RCC 7860 (cell line): ENCODE results near the gene RASA2.

Source experiments
- DNase-seq: peaks from one replicate; pipeline ENCODE4 v3.0.0-alpha.2; 2015; ENCODE audit warnings: low spot score
- FAIRE-seq: peaks from 2 replicates; lab custom pipeline; 2012; peaks lifted over from hg19 to GRCh38; lab: Jason Lieb, UNC

The RASA2 gene

DNA sequence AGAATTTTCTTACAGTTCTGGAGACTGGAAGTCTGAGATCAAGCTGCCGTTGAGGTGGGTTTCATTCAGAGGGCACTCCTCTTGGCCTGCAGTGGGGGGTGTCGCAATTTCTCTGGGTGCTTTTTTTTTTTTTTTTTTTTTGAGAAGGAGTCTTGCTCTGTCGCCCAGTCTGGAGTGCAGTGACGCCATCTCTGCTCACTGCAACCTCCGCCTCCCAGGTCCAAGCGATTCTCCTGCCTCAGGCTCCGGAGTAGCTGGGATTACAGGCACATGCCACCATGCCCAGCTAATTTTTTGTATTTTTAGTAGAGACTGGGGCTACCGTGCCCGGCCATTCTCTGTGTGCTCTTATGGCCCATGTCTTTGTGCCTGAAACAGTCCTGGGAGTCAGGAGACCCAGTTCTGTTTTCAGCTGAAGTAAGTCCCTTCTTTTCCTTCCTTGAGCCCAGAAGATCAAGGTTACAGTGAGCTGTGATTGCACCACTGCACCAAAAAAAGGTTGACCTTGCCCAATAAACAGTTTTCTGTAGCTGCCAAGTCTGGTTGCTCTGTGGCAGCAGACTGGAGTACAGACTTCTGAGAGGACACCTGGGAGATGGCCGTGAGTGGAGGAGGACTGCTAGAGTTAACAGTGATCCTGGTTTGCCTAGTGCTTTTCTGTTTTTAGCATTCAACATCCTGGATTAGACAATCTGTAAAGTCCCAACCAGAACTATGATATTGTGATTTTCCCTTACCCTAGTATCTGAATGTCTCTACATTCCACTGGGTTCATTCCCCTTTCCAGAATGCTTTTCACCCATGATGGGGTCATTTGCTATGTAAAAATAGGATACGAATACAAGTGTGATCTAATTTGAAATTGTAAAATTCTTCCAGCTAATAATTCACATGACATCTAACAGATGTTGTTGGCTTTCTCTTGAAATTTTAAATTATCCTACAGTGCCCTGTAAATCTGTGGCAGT lies 174.7 kb downstream of the RASA2 start:
- no peak for FAIRE-seq

DNA sequence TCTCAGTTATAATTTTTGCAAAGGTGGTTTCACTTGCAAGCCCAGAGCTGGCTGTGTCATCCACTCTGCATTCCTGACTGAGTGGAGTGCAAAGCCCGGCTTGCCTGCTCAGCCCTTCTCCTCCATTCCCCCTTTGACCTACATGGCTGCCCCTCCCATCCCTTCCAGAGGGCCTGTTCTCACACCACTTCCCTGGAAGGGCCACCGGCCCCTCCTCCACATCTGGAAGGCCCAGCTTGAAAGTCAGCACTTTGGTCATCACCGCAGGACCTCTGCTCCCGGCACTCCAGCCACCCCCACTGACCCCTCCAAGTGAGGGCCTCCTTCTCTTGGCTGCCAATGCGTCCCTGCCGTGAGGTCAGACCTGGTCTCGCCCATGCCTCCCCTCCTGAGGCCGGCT lies 177.2 kb downstream of the RASA2 start:
- DNase-seq: no peak
- no peak for FAIRE-seq

More for the DNA sequence above, 174.7 kb downstream of the RASA2 start:
- no peak for DNase-seq
